Natural killer cell (primary cell): ENCODE results near the gene PHF11. TPM values are rescaled to one million over a fixed set of nuclear protein-coding genes. Genes with fewer than 3 reads are reported as not detected.
A peak's percentile ranks its signal among the peaks of the same experiment; 100 is the strongest.

Source experiments
- ATAC-seq, 3 donors: fragments of 150-1000 bp in 2 of 3; fragments of 200-7000 bp in 1 of 3; cut with Tn5 transposase; 1 replicate in 1 of 3; 2 replicates in 2 of 3; pipeline ENCODE4 v1.10.0; 2021; ENCODE audit warnings: mild to moderate bottlenecking in 2 of 3, moderate library complexity in 2 of 3
- DNase-seq, 2 donors: peaks; one replicate each; pipeline versions ENCODE4 v3.0.0 to v3.0.0-alpha.2; 2013 to 2021; ENCODE audit warnings: mixed read lengths in 1 of 2
- H3K27ac ChIP-seq: one replicate; pipeline ENCODE4 v1.5.1; 2013; ENCODE audit warnings: mild to moderate bottlenecking, low read length
- H3K27me3 ChIP-seq: one replicate; pipeline ENCODE4 v1.6.1; 2013; ENCODE audit warnings: low read length; ENCODE audit not compliant: control insufficient read depth, insufficient read depth
- H3K36me3 ChIP-seq: one replicate; pipeline ENCODE4 v1.6.1; 2013; ENCODE audit warnings: low read length; ENCODE audit not compliant: control insufficient read depth, insufficient read depth
- H3K4me1 ChIP-seq: one replicate; pipeline ENCODE4 v1.6.1; 2013; ENCODE audit warnings: low read length; ENCODE audit not compliant: control insufficient read depth, insufficient read depth
- H3K4me3 ChIP-seq: one replicate; pipeline ENCODE4 v1.5.1; 2013; ENCODE audit warnings: low read length
- H3K9me3 ChIP-seq: one replicate; pipeline ENCODE4 v1.6.1; 2013; ENCODE audit warnings: low read length; ENCODE audit not compliant: control insufficient read depth, insufficient read depth
- H3K27ac Mint-ChIP-seq, 2 donors: one replicate each; pipeline ENCODE4 v1.8.0; 2022; ENCODE audit warnings: mild to moderate bottlenecking in 2 of 2, mixed read lengths in 2 of 2, moderate library complexity in 1 of 2
- H3K27me3 Mint-ChIP-seq, 2 donors: one replicate each; pipeline ENCODE4 v1.8.0; 2022; ENCODE audit warnings: low read depth in 2 of 2, mixed read lengths in 2 of 2
- H3K36me3 Mint-ChIP-seq: one replicate; pipeline ENCODE4 v1.8.0; 2022; ENCODE audit warnings: mixed read lengths
- H3K4me1 Mint-ChIP-seq, 2 donors: one replicate each; pipeline ENCODE4 v1.8.0; 2022; ENCODE audit warnings: mixed read lengths in 2 of 2
- H3K4me3 Mint-ChIP-seq: one replicate; pipeline ENCODE4 v1.8.0; 2022; ENCODE audit warnings: mild to moderate bottlenecking, moderate library complexity, mixed read lengths
- H3K9me3 Mint-ChIP-seq, 2 donors: one replicate each; pipeline ENCODE4 v1.8.0; 2022; ENCODE audit warnings: mixed read lengths in 2 of 2
- WGBS: methylation state at CpG from one replicate; pipeline ENCODE4 v1.1.7; 2013; ENCODE audit warnings: missing lambda C conversion rate; ENCODE audit not compliant: insufficient coverage; 5-methylcytosine and 5-hydroxymethylcytosine counted together
- intact Hi-C: fragments of 100-400 bp; cut with micrococcal nuclease; formaldehyde crosslinking; loops from one replicate; pipeline ENCODE4 v1.14.2; 2022
- total RNA-seq, 4 donors: library from RNA; stranded (reverse); fragments of 120-200 nt in 1 of 4; gene quantifications; one replicate each; pipeline versions ENCODE4 v1.2.3 to v1.2.4, GENCODE V29; 2013 to 2022
- TF ChIP-seq, protein P1 (sequence below): fragments of 200-600 bp; IDR thresholded peaks from one replicate; pipeline ENCODE4 v1.8.0; 2022; ENCODE audit warnings: antibody characterized with exemption

Gene PHF11
- total RNA-seq, 3 donors from 2014 or later (not counting 1 experiment from before 2014, with no cell fraction given), result 89.0 to 113 (median 111) TPM

DNA sequence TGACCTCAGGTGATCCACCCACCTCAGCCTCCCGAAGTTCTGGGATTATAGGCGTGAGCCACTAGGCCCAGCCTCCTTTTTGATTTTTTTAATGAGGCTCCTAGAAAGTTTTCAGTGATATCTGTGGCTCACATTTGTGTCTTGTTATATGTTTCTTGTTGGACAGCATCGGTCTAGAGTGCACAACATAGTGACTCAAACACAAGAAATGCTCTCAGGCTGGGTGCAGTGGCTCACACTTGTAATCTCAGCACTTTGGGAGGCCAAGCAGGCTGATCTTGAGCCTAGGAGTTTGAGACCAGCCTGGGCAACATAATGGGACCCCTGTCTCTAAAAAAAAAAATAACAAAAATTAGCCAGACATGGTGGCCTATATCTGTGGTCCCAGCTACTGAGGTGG, 8.2 kb downstream of the PHF11 start:
- peaks cover 39 to 47% of the 10 kb centered on the region in 2 donors for H3K4me1 Mint-ChIP-seq
- DNase-seq, result no peak
- TF ChIP-seq, protein P1, sequence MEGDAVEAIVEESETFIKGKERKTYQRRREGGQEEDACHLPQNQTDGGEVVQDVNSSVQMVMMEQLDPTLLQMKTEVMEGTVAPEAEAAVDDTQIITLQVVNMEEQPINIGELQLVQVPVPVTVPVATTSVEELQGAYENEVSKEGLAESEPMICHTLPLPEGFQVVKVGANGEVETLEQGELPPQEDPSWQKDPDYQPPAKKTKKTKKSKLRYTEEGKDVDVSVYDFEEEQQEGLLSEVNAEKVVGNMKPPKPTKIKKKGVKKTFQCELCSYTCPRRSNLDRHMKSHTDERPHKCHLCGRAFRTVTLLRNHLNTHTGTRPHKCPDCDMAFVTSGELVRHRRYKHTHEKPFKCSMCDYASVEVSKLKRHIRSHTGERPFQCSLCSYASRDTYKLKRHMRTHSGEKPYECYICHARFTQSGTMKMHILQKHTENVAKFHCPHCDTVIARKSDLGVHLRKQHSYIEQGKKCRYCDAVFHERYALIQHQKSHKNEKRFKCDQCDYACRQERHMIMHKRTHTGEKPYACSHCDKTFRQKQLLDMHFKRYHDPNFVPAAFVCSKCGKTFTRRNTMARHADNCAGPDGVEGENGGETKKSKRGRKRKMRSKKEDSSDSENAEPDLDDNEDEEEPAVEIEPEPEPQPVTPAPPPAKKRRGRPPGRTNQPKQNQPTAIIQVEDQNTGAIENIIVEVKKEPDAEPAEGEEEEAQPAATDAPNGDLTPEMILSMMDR, result no peak
- H3K27me3 Mint-ChIP-seq, result no peaks in the 10 kb centered on the region
- H3K9me3 Mint-ChIP-seq, result no peaks in the 10 kb centered on the region
- H3K36me3 Mint-ChIP-seq, result no peaks in the 10 kb centered on the region
- Histone ChIP-seq H3K27ac (no peak overlapping the region), H3K9me3 (no peaks in the 10 kb centered on the region), H3K4me3 (no peak overlapping the region), H3K4me1 (no peaks in the 10 kb centered on the region), H3K36me3 (peaks cover 14% of the 10 kb centered on the region), H3K27me3 (no peaks in the 10 kb centered on the region)
- H3K27ac Mint-ChIP-seq, result no peak overlapping the region
- ATAC-seq, result no peak
- 100% methylated on average over 3 of the region's 3 CpGs for WGBS
- intact Hi-C loops, result no loop called here
- H3K4me3 Mint-ChIP-seq, result no peak overlapping the region

DNA sequence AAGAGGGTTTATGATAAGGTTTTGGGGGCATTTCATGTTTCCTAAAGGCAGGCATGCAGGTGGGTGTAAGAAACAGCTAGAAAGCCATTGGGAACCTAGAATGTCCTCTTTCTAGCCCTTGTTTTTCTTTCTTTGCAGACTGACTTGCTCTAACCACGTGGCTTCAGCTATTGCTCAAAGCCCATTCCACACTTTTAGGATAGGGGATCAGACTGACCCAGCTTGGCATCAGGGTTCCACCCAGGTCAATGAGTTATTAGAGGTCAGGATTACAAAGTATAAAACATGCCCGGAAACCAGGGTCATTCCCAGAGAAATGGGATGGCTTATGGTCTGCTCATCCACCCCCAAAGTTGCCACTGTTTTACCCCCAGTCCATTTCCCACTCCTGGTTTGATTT, 16.8 kb downstream of the PHF11 start:
- peaks cover 50% of the 10 kb centered on the region for H3K36me3 ChIP-seq
- ATAC-seq, result no peak
- Mint-ChIP-seq H3K4me3 (no peak overlapping the region), H3K9me3 (no peaks in the 10 kb centered on the region), H3K36me3 (peaks cover 6% of the 10 kb centered on the region), H3K4me1 (peaks cover 29 to 37% of the 10 kb centered on the region in 2 donors), H3K27me3 (no peaks in the 10 kb centered on the region), H3K27ac (peak overlapping the region; percentile 22 to 34)
- no peak overlapping the region for H3K27ac ChIP-seq
- no peaks in the 10 kb centered on the region for H3K27me3 ChIP-seq
- WGBS, result 96% methylated on average over 2 of the region's 2 CpGs
- H3K4me3 ChIP-seq, result no peak overlapping the region
- no peaks in the 10 kb centered on the region for H3K9me3 ChIP-seq
- intact Hi-C loops, result no loop called here
- H3K4me1 ChIP-seq, result no peaks in the 10 kb centered on the region
- TF ChIP-seq, protein P1, result no peak
- no peak for DNase-seq

DNA sequence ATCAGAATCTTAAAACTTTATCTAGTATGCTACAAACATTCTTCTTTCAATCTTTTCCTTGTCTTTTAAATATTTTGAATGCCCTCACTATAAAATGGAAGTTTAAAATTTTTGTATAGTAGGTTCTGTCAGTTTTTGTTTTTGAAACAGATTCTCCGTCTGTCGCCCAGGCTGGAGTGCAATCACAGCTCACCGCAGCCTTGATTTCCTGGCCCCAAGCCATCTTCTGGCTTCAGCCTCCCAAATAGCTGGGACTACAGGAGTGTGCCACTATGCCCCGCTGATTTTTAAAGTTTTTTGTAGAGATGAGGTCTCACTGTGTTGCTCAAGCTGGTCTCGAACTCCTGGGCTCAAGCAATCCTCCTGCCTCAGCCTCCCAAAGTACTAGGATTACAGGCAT, 20.7 kb downstream of the PHF11 start:
- peaks cover 69% of the 10 kb centered on the region for H3K36me3 ChIP-seq
- no peak overlapping the region for H3K4me3 Mint-ChIP-seq
- TF ChIP-seq, protein P1, result no peak
- 96% methylated on average over 5 of the region's 5 CpGs for WGBS
- peaks cover 21% of the 10 kb centered on the region for H3K36me3 Mint-ChIP-seq
- no peaks in the 10 kb centered on the region for H3K9me3 ChIP-seq
- no peak overlapping the region for H3K27ac ChIP-seq
- intact Hi-C loops, result no loop called here
- H3K4me1 ChIP-seq, result no peaks in the 10 kb centered on the region
- H3K4me3 ChIP-seq, result no peak overlapping the region
- DNase-seq, result no peak
- H3K27me3 ChIP-seq, result no peaks in the 10 kb centered on the region
- no peaks in the 10 kb centered on the region for H3K27me3 Mint-ChIP-seq
- H3K4me1 Mint-ChIP-seq, result peaks cover 20 to 21% of the 10 kb centered on the region in 2 donors
- H3K9me3 Mint-ChIP-seq, result no peaks in the 10 kb centered on the region
- peak overlapping the region in 1 of 2 donors; percentile 40 for H3K27ac Mint-ChIP-seq
- no peak for ATAC-seq

DNA sequence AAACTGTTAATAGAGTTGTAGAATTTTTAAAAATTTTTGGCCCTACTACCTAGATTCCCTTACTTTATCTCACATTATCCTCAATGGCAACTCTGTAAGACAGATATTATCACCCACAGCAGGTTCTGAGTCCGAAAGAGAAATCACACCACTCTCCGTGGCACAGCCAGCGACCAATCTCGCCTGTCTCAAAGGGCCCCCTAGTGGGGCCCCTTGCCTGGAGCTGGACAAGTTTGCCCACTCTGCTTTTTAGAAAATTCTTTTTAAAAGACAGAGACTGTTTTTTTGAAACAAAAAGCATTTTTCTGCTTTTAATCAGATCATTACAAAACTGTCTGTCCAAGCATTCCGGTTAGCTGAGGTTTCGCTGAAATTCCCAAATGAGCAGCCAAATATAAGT, 21.7 kb downstream of the PHF11 start:
- DNase-seq (peak in 1 of 2 donors; percentile 30), ATAC-seq (peak in 2 of 3 donors; percentile 42 to 50)
- Mint-ChIP-seq H3K27ac (peak overlapping the region in 1 of 2 donors; percentile 40), H3K9me3 (no peaks in the 10 kb centered on the region), H3K4me1 (peaks cover 12 to 21% of the 10 kb centered on the region in 2 donors), H3K36me3 (peaks cover 21% of the 10 kb centered on the region), H3K4me3 (no peak overlapping the region), H3K27me3 (no peaks in the 10 kb centered on the region)
- Histone ChIP-seq H3K27ac (no peak overlapping the region), H3K27me3 (no peaks in the 10 kb centered on the region), H3K9me3 (no peaks in the 10 kb centered on the region), H3K4me1 (no peaks in the 10 kb centered on the region), H3K4me3 (no peak overlapping the region), H3K36me3 (peaks cover 71% of the 10 kb centered on the region)
- TF ChIP-seq, protein P1, result no peak
- WGBS, result 90% methylated on average over 6 of the region's 6 CpGs
- intact Hi-C loops, result no loop called here
